Small intestine (tissue), 7 donors: ENCODE results near the gene KNCN. TPM values are rescaled to one million over a fixed set of nuclear protein-coding genes. Genes with fewer than 3 reads are reported as not detected.

ENCODE experiments used
- DNase-seq, 2 donors: peaks; one replicate each; pipeline versions ENCODE4 v3.0.0 to v3.0.0-alpha.2; 2013
- FAIRE-seq: peaks from 2 replicates; lab custom pipeline; 2012; peaks lifted over from hg19 to GRCh38; lab: Jason Lieb, UNC
- H3K27ac ChIP-seq, 3 donors: one replicate each; pipeline ENCODE4 v1.5.1; 2013; ENCODE audit warnings: low read length in 2 of 3, mild to moderate bottlenecking in 2 of 3, control low read depth in 1 of 3, inconsistent platforms in 1 of 3, low read depth in 1 of 3, moderate library complexity in 1 of 3
- H3K27me3 ChIP-seq, 3 donors: one replicate each; pipeline ENCODE4 v1.6.1; 2013; ENCODE audit warnings: low read length in 3 of 3, inconsistent platforms in 1 of 3; ENCODE audit not compliant: control insufficient read depth in 3 of 3, insufficient read depth in 3 of 3
- H3K36me3 ChIP-seq, 3 donors: one replicate each; pipeline ENCODE4 v1.6.1; 2013; ENCODE audit warnings: low read length in 3 of 3, inconsistent platforms in 1 of 3, low read depth in 1 of 3, mild to moderate bottlenecking in 1 of 3, moderate library complexity in 1 of 3; ENCODE audit not compliant: control insufficient read depth in 3 of 3, insufficient read depth in 2 of 3
- H3K4me1 ChIP-seq, 3 donors: one replicate each; pipeline ENCODE4 v1.6.1; 2013; ENCODE audit warnings: low read length in 2 of 3, inconsistent platforms in 1 of 3, low read depth in 1 of 3, mild to moderate bottlenecking in 1 of 3, moderate library complexity in 1 of 3; ENCODE audit not compliant: control insufficient read depth in 3 of 3, insufficient read depth in 2 of 3
- H3K4me3 ChIP-seq, 3 donors: one replicate each; pipeline ENCODE4 v1.5.1; 2013; ENCODE audit warnings: low read length in 3 of 3, control low read depth in 1 of 3, inconsistent platforms in 1 of 3, low read depth in 1 of 3, mild to moderate bottlenecking in 1 of 3, moderate library complexity in 1 of 3
- H3K9me3 ChIP-seq, 2 donors: one replicate each; pipeline ENCODE4 v1.6.1; 2013; ENCODE audit warnings: low read depth in 1 of 2, low read length in 1 of 2; ENCODE audit not compliant: control insufficient read depth in 2 of 2, insufficient read depth in 1 of 2
- WGBS, 3 donors: extraction: QIAGEN DNeasy Blood & Tissue Kit; methylation state at CpG; one replicate each; pipeline ENCODE4 v1.1.7; 2013; 5-methylcytosine and 5-hydroxymethylcytosine counted together
- polyA plus RNA-seq, 4 donors: library from polyadenylated mRNA; stranded (reverse) in 3 of 4; unstranded in 1 of 4; fragments of 200-250 nt in 3 of 4; fragments of 120-200 nt in 1 of 4; gene quantifications; one replicate each; pipeline versions ENCODE4 v1.2.1 to v1.2.3, GENCODE V29; 2013
- donor health status: healthy with polysubstance abuse.
- donor health status: control.
- donor health status: control.
- donor health status: Bipolar disorder and iron deficiency.
- donor health status: healthy.

Gene KNCN
- polyA plus RNA-seq, 4 donors: not detected

- Histone ChIP-seq H3K27ac (no peak overlapping the region), H3K27me3 (no peaks in the 10 kb centered on the region), H3K4me1 (no peaks in the 10 kb centered on the region), H3K9me3 (no peaks in the 10 kb centered on the region), H3K4me3 (no peak overlapping the region), H3K36me3 (peaks cover 5 to 46% (median 24%) of the 10 kb centered on the region in 3 donors)
- DNase-seq (no peak), FAIRE-seq (no peak)
- 84 to 91% (median 87%) methylated on average over 7 of the region's 7 CpGs for WGBS, 3 donors
Measured at GRCh38 chr1:46587069-46587468, 35.6 kb upstream of the KNCN start.

- no peak for FAIRE-seq
- Histone ChIP-seq H3K36me3 (peaks cover 2 to 40% (median 17%) of the 10 kb centered on the region in 3 donors), H3K4me3 (no peak overlapping the region), H3K27ac (no peak overlapping the region), H3K4me1 (no peaks in the 10 kb centered on the region), H3K9me3 (no peaks in the 10 kb centered on the region), H3K27me3 (no peaks in the 10 kb centered on the region)
- WGBS, 3 donors: 85 to 92% (median 90%) methylated on average over 12 of the region's 12 CpGs
- DNase-seq: no peak
Measured at GRCh38 chr1:46585312-46585938, 34.0 kb upstream of the KNCN start.

DNA sequence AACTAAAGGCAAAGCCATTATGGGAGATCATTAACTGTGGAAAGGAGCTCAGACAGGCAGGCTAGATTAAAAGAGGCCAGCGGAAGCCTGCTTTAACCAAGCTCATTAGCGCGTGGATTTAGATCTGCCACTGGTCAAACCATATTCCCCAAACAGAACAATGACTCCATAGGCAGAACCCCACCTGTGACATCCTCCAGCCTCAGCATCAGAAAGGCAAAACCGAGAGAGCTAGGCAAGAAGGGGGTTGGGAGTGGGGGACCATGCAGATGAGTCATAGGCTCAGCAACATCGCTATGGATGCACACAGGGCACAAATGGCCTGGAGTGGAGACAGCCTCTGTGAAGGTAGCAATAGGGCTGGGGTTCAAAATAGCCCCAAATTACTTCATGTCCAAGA, 32.0 kb upstream of the KNCN start:
- Histone ChIP-seq H3K27ac (no peak overlapping the region), H3K27me3 (no peaks in the 10 kb centered on the region), H3K4me1 (no peaks in the 10 kb centered on the region), H3K36me3 (peaks cover 2 to 42% (median 6%) of the 10 kb centered on the region in 3 donors), H3K9me3 (no peaks in the 10 kb centered on the region), H3K4me3 (no peak overlapping the region)
- WGBS, 3 donors: 88 to 95% (median 91%) methylated on average over 5 of the region's 5 CpGs
- no peak for DNase-seq
- no peak for FAIRE-seq

GRCh38 chr1:46582972-46583371, 31.5 kb upstream of the KNCN start:
- FAIRE-seq (no peak), DNase-seq (no peak)
- H3K27ac ChIP-seq: no peak overlapping the region
- H3K4me3 ChIP-seq: no peak overlapping the region
- no peaks in the 10 kb centered on the region for H3K9me3 ChIP-seq
- no peaks in the 10 kb centered on the region for H3K4me1 ChIP-seq
- H3K36me3 ChIP-seq: peaks cover 2 to 45% (median 6%) of the 10 kb centered on the region in 3 donors
- WGBS, 3 donors: 79 to 84% (median 81%) methylated on average over 7 of the region's 7 CpGs
- H3K27me3 ChIP-seq: no peaks in the 10 kb centered on the region

- Histone ChIP-seq H3K27ac (peak overlapping the region in 1 of 3 donors; percentile 71), H3K36me3 (peaks cover 2 to 47% (median 4%) of the 10 kb centered on the region in 3 donors), H3K4me3 (no peak overlapping the region), H3K4me1 (no peaks in the 10 kb centered on the region), H3K9me3 (no peaks in the 10 kb centered on the region), H3K27me3 (no peaks in the 10 kb centered on the region)
- FAIRE-seq (no peak), DNase-seq (peak in 1 of 2 donors; percentile 51)
- WGBS, 3 donors: 75 to 85% (median 80%) methylated on average over 4 of the region's 4 CpGs
Measured at GRCh38 chr1:46581681-46582455, 30.4 kb upstream of the KNCN start.

DNA sequence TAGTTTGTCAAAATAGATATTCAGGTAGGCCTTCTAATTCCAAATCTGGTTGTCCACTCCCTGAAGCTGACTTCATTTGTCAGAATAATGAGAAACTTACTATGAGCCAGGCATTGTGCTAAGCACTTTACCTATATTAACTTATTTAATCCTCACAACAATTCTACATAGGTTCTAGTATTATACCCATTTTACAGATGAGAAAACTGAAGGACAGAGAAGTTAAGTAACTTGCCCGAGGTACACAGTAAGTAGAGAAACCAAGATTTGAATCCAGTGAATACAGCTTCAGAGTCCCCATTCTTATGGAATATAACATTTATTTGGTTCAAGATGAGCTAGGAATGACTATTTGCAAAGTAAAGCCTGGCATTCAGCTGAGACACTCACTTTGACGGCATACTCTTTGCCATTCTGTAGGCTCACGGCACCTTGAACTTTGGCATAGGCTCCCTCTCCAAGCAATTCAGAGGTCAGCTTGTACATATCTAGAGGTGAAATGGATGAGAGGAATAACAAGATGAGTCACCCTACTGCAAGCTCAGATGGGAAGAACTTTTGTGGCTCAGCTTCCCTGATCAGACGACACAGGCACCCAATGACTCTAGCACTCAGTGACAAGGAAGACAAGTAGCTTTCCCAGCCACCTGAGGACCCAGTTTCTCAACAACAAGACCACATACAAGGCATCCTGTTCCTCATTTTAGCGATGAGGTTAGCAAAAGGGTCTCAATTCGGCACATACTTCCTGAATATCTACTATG, 28.9 kb upstream of the KNCN start:
- no peaks in the 10 kb centered on the region for H3K27me3 ChIP-seq
- H3K36me3 ChIP-seq: peaks cover 5 to 48% (median 6%) of the 10 kb centered on the region in 3 donors
- DNase-seq (no peak), FAIRE-seq (no peak)
- H3K4me1 ChIP-seq: no peaks in the 10 kb centered on the region
- H3K9me3 ChIP-seq: no peaks in the 10 kb centered on the region
- 84 to 90% (median 85%) methylated on average over 6 of the region's 6 CpGs for WGBS, 3 donors
- no peak overlapping the region for H3K4me3 ChIP-seq
- peak overlapping the region in 1 of 3 donors; percentile 35 for H3K27ac ChIP-seq

DNA sequence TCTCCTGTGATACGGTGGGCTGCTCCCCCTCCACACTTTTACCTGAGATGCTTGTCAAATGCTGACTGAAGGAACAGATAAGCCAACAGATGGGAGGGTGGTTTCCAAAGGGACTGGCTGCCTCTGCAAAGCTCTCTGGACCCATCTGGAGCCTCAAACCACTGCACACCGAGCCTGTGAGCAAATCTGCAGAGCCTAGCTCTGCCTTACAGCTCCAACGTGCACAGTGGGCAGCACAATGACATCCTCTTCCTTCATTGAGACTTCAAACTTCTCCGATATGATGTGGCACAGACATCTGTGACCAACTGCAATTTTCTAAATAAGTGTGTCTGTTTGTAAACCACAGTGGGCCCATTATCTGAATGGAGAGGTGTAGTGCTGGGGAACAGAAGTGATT, 26.2 kb upstream of the KNCN start:
- H3K4me3 ChIP-seq: no peak overlapping the region
- DNase-seq: no peak
- no peaks in the 10 kb centered on the region for H3K27me3 ChIP-seq
- FAIRE-seq: no peak
- no peaks in the 10 kb centered on the region for H3K9me3 ChIP-seq
- no peak overlapping the region for H3K27ac ChIP-seq
- no peaks in the 10 kb centered on the region for H3K4me1 ChIP-seq
- 86 to 93% (median 86%) methylated on average over 4 of the region's 4 CpGs for WGBS, 3 donors
- H3K36me3 ChIP-seq: peaks cover 3 to 40% (median 3%) of the 10 kb centered on the region in 3 donors

DNA sequence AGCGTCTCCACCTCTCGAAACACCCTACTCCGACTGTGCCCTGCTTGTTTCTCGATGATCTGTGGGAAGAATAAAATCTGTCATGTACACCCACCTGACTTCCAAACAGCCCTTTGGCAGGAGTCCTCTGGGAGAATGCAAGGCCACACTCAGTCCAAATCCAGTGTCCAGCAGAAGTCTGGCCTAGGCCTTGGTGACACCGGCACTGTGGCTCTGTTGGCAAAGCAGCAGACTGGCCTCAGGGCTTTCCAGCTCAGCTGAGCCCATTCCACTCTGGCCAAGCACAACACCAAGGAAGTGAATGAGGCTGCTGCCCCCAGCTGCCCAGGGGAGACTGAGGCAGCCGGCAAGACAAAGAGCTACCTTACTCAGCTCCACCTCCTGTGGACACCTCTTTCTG, 25.1 kb upstream of the KNCN start:
- no peak for DNase-seq
- peaks cover 3 to 42% (median 3%) of the 10 kb centered on the region in 3 donors for H3K36me3 ChIP-seq
- no peaks in the 10 kb centered on the region for H3K4me1 ChIP-seq
- FAIRE-seq: no peak
- H3K27me3 ChIP-seq: no peaks in the 10 kb centered on the region
- 75 to 88% (median 86%) methylated on average over 6 of the region's 6 CpGs for WGBS, 3 donors
- no peaks in the 10 kb centered on the region for H3K9me3 ChIP-seq
- no peak overlapping the region for H3K4me3 ChIP-seq
- no peak overlapping the region for H3K27ac ChIP-seq
